ENCODE measurements around the gene NR6A1.

The NR6A1 gene

DNA sequence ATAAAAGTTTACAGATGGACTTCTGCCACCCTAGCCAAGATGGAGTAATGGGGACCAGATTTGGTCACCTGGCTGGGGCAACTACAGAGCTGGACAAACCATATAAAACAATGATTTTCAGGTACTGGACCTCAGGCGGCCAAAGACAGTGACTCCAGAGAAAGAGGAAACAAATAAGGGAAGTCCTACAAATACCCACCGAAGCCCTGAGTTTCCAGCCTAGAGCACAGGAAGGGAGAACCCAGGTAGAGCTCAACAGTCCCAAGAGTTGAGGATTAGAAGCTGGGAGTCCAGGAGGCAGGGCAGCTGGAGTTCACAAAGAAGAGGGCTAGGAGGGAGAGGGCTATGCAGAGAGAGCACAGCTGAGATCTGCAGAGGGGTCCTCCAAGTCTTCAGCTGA lies 157.3 kb downstream of the NR6A1 start:
- no peak for DNase-seq (ENCODE audit: low read depth)

DNA sequence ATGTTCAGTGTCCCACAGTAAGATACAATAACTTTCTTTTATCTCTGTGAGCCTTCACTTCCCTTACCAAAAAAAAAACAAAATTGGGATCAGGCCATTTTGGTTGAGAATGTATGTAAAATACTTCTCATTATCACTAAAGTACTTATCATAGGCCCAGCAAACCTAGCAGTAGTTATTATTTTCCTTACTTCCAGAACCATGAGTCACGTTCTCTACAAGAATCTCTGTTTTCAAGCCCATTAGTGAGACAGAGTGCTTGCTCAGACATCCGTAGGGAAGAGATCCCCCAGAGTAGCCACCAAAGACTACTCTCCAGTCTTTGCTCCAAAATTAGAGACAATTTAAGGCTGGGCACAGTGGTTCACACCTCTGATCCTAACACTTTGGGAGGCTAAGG lies 160.0 kb downstream of the NR6A1 start:
- no peak for DNase-seq (ENCODE audit: low read depth)

DNA sequence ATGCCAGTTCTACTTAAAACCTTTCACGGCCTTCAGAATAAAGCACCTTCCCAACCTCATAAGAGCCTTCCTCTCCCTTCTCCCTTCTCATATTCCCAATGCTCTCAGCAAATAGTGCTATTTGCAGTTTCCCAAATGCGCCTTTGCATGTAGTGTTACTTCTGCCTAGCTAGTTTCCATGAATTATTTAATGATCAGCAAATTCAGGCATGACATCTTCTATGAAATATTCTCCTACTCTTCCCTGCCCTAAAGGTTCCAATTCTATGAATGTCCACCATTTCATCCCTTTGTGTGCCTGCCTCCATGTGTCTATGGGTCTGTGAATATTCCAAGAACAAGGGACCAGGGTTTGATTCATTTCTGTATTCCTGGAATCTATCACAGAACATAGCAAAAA lies 165.1 kb downstream of the NR6A1 start:
- DNase-seq (ENCODE audit: low read depth): no peak

DNA sequence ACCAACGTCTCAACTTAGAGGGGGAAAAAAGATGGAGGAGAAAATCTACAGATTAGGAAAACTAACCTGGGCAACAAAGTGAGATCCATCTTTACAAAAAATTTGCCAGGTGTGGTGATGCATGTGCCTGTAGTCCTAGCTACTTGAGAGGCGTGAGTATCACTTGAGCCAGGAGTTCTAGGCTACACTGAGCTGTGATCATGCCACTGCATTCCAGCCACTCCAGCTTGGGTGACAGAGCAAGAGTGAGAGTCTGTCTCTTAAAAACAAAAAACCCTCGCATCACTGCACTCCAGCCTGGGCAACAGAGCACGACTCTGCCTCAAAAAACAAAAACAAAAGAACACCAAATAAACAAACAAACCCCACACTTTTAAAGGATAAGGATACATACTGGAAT lies 165.9 kb downstream of the NR6A1 start:
- DNase-seq (ENCODE audit: low read depth): no peak

DNA sequence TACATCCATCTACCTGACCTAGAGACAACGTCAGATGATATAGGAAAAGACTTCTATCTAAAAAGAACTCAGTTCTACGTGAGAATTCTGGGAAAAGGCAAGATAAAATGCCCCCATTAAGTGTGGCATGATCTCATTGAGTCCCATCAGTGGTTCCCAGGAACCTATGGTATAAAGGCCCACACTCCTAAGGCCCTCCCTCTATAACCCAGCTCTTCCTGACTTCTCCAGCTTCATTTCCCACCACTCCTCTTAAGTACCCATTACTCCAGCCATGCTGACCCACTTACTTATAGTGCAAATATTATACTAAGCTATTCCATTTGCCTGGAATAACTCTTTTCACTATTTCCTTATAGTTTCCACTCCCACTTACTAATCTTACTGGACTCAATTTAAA lies 168.5 kb downstream of the NR6A1 start:
- DNase-seq (ENCODE audit: low read depth): no peak

DNA sequence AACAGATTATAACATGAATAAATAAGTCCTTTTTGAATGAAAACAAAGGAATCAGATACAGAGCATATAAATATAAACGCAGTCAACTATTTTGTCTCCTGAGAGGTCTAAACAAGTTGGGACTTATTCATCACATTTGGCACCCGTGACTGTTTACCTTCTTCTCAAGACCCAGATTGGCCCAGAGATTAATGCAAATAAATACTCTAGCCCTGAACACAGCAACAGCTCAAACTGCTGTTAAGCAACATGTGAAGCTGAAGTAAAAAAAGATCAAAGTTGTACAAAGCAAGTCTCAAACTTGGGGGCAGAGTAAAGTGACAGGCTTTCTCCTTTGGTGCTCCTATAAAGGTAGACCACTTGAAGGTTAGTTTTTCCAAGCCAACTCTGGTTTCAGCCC lies 168.9 kb downstream of the NR6A1 start:
- DNase-seq (ENCODE audit: low read depth): no peak

DNA sequence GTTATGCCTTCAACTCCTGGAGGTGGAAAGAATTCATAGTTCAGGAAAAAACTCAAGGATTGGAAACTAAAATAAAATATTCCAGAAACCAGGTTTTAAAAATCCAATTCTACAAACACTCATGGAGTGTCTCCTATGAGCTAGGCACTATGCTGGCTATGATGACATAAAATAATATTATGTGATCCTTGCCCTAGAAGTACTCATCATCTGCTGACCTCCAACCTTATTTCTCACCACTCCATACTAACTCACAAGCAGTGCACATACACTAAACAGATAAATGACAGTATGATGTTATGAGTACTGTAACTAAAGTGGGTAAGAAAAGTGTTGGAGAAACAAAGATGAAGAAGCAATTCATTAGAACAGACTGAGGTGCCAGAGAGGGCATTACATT lies 170.7 kb downstream of the NR6A1 start:
- DNase-seq (ENCODE audit: low read depth): no peak

DNA sequence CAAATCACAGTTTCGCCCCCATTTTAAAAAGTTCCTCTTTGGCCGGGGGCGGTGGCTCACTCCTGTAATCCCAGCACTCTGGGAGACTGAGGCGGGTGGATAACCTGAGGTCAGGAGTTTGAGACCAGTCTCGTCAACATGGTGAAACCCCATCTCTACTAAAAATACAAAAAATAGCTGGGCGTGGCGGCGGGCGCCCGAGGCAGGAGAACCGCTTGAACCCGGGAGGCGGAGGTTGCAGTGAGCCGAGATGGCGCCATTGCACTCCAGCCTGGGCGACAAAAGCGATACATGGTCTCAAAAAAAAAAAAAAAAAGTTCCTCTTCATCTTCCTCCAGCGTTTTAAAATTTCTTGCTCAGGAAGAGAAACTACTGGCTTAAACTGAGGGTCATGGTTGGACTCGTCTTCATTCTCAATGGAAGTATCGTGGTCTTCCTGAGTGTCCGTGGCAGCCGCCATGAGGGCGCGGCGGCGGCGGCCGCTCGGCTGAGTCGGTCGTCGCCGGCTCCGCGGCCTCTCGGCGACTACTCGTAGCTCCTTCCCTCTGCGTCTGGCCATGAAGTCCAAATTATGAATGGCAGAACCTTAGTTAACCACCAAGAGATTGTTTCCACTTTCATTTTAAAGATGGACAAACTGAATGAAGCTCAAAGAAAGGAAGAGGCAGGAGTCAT lies 171.9 kb downstream of the NR6A1 start:
- no peak for DNase-seq (ENCODE audit: low read depth)

DNA sequence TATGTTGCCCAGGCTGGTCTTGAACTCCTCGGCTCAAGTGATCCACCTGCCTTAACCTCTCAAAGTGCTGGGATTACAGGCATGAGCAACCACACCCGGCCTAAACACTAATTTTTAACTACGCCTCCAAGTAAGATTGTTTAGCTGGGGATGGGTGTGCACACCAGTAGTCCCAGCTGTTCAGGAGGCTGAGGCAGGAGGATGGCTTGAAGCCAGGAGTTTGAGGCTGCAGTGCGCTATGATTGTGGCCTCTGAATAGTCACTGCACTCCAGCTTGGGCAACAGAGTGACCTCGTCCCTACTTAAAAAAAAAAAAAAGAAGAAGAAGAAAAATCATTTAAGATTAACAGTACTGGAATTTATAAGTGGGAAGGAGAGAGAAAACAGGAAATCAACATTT lies 173.1 kb downstream of the NR6A1 start:
- no peak for DNase-seq (ENCODE audit: low read depth)

DNA sequence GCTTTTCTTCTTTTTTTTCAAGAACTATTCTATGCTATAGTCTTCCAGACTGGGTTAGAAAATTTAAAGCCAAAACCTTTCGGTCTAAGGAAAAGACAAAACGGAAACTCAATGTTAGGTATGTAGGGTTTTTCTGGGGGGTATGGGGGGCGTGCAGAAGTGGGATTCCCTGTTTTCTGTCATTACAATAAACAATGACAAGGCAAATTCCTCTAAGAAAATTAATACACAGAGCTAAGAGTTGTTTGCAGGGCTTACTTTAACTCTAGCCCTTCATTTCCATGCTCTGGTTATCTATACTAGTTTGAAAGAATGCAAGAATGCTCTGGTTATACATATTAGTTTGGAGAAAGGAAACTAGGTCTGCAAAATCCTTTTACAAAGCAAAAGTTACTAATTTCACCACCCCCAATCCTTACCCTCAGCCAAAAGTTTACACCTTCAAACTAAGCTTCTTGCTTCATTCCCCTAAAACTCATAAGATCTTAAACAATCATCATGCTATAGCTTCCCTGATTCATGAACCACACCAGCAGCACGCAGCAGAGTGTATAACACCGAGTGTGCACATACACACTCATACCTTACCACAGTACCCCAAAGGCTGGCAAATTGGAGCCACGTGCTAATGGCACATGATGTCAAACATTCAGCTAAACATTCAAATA lies 174.8 kb downstream of the NR6A1 start:
- DNase-seq (ENCODE audit: low read depth): no peak

DNA sequence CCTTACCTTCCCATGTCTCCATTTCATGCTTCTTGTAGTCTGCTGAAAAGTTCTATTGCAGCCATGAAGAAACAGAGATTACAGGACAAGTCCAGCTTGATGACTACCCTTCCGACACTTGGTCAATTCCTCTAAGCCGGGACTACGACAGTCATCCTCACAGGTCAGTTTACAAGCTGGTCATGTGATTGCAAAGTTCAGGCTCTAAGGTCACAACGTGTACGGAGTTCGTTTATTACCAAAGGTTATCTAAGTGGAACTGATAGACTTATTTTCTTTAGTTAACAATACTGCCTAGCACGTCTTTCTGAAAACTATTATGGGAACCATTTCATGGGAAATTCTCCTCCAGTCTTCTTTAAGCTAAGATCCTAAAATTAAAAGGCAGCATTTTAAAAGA lies 175.4 kb downstream of the NR6A1 start:
- DNase-seq (ENCODE audit: low read depth): no peak

DNA sequence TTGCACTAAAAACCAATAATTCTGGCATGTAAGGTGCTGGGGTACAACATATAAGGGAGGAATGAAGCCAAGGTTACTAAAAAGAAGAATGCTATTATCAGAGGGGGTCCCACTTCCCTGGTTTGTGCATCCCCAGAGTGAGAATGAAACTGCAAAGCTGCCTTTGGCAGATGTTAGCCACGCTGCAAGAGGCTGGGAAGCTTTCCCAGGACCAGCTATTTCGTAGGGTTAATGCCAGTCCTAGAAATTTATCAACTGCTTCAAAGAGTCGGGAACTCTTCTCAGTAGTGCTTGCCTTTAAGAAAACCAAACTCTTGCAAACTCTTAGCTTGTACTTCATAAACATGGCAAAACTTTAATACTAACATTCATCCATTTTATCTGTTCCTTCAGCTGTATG lies 176.4 kb downstream of the NR6A1 start:
- no peak for DNase-seq (ENCODE audit: low read depth)

DNA sequence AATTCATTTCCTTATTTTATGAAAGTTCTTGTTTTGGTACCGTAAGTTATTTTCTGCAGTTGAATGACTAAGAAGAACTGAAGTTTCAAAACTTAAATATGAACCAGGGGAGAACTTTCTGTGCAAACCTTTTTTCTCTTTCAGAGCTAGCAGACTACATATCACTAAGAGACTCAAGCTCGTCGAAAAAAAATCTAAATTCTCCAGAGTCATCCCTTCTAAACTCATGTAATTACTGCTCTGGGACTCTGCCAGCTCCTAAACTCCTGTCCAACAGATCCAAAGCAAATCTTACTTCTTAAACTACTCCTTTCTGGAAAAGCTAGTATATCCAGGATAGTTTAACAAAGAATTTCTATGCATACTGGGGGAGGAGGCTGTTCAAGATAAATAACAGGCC lies 176.9 kb downstream of the NR6A1 start:
- DNase-seq (ENCODE audit: low read depth): no peak

DNA sequence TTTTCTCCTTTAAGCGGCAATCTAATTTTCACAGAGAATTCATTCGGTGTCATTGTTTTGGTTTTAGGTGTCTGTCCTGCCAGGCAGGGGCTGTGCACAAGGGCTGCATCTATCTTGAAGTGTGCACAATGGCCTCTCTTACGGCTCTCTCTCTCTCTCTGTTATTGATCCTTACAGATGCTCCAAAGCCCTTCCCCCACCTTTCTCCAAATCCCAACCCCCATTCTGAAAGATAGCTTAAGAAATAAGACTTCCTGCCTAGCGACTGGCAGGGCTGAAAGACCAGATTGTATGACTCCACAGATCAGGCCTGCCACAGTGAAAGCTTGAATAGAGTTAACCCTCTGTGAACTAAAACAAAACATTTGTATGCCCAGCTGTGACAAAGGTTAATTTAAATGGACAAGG lies 177.5 kb downstream of the NR6A1 start:
- no peak for DNase-seq (ENCODE audit: low read depth)

DNA sequence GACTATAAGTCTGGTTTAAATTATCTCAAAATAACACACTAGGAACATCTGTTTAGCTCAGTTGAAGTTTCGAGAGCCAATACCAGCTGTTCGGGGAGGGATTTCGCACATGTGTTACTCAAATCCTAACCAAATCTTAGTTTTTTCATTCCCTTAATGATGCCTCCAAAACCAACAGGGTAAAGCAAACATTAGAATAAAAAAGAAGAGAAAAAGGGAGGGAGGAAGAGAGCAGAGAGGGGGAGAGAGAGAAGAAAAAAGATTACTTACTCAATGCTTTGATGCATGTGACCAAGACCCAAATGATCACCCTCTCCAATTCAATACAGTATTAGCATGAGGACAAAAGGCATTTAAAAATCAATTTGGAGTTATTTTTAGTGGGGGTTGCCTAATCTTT lies 177.9 kb downstream of the NR6A1 start:
- no peak for DNase-seq (ENCODE audit: low read depth)

DNA sequence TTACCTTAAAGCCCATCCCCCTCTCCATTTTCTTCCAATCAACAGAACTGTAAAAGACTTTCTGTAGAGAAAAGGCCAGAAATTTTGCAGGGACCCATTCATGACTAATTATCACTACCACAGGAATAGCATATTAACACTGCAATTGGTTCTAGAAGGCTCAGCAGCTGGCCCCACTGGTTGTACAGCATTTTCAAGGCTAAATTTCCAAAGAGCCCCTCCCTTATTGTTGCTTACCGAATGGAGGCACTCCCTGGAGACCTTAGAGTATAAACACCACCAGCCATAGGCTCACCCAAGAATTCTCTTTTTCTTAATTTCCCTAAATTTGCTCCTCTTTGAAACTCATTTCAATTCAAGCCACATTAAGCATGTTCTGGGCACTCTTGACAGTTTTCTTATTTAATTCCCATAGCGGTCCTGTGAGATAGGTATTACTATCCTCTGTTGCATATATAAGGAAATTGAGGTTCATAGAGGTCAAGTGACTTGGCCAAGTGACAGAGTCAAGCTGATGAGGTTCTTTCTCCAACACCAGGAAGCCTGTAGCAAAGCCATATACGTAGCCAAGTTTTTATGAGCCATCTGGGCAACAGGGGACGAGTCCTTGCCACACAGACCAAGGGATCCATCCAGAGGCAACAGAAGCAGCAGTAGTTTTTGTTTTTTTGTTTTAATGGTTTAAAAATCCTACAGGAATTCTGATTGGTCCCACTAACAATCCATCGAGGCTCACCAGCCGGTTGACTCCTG lies 180.0 kb downstream of the NR6A1 start:
- DNase-seq (ENCODE audit: low read depth): no peak

DNA sequence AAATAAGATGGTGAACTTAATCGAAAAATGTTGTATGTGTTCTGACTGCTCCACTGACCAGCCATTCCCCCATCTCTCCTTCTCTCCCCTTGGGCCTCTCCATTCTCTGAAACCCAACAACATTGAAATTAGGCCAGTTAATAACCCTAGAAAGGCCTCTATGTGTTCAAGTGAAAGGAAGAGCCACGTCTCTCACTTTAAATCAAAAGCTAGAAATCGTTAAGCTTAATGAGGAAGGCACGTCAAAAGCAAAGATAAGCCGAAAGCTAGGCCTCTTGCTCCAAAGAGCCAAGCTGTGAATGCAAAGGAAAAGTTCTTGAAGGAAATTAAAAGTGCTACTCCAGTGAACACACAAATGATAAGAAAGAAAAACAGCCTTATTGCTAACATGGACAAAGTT lies 186.5 kb downstream of the NR6A1 start:
- no peak for DNase-seq (ENCODE audit: low read depth)

DNA sequence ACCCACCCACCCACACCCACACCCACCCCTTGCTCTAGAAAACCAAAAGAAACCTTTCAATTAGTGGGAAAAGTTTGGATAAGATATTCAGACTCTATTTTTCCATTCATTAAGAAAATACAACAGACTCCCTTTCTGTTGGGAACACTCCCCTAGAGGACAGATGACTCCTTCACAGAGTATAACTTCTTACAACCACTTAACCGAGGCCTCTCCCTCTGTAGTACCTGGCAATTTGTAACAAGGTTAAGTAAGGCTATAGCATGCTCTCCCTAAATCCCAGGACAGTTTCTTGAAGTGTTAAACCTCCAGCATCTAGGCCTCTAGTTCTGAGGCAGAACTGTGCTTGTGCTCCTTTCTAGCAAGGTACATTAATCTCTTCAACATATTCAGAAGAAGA lies 188.0 kb downstream of the NR6A1 start:
- DNase-seq (ENCODE audit: low read depth): no peak

DNA sequence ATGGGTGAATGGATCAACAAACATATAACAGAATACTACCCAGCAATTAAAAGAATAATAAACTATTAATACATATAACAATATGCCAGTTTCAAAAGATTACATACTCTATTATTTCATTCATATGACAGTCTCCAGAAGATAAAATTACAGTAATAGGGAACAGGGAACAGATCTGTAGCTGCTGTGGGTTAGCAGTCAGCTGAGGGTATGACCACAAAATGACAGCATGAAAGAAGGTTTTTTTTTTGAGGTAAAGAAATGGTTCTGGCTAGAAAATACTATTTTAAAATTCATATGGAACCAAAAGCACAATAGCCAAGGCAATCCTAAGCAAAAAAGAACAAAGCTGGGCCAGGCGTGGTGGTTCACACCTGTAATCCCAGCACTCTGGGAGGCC lies 190.9 kb downstream of the NR6A1 start:
- no peak for DNase-seq (ENCODE audit: low read depth)

DNA sequence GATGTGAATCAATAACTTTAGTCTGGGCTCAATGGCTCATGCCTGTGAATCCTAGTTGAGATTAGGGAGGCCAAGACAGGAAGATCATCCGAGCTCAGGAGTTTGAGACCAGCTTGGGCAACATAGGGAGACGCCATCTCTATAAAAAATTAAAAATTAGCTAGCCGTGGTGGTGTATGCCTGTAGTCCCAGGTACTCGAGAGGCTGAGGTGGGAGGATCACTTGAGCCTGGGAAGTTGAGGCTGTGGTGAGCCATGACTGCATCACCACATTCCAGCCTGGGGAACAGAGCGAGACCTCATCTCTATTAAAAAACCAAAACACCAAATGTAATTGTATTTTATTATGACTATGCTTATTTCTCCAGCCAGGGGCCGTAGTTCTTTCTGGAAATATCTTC lies 194.4 kb downstream of the NR6A1 start:
- no peak for DNase-seq (ENCODE audit: low read depth)

DNA sequence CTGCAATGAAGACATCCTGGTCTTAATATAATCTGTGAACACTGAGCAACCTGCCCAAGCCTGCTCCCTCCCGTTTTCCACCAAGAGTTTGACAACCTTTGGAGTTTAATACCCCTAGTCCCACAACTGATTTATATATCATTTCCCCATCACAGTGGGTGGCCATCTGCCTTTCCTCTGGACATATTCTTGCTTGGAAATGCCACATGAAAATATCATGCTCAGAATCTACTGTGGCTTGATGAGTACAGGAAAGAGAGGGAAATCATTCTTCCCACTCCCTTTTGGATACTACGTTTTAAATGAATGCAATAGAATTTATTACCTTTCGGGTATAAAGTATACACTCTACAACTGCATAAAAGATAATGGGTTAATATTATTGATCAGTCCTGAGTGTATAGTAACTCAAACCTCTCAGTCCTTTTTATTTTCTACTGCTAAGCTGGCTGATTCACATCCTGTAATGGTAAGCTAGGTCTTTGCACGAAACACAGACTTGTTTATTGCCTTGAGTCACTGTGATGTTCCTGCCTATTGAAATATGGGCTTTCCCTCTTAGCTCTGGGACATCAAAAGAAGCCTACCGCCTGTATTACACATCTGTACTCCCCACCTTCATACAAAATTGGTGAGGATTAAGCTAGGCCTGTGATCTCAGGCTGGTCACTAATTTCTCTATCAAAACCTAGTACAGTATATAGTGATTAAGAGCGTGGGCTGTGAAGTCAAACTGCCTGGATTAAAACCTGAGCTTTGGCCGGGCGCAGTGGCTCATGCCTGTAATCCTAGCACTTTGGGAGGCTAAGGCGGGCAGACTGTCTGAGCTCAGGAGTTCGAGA lies 196.4 kb downstream of the NR6A1 start:
- no peak for DNase-seq (ENCODE audit: low read depth)

DNA sequence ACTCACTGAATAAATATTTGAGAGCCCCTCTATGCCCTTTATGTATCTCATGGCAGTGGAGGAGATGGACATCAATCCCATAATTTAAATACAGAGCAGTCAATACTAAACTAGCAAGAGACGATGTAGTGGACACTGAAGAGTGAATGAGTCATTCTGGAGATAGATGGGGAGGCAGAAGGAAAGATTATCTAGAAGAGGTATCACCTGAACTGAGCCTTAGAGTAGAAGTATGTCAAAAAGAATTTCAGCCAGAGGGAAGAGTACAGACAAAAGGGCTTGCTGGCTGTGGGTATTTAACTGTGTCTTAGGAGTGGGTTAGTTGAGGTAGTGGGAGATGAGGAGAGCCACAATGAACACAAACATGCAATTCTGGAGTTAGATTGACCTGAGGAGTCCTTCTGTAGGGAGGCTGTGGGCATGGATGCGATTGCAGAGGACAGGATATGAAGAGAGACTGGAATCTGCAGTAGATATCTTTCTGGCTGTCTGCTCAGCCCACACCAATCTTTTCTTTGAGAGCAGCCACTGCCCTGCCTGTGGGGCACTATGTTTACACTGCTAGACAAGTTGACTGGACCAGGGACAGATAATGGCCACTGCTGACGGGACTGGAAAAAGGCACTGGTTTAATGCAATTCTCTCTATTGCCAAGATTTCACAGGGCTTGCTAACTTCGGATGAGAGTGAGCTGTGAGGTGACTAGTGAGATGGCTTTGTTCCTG lies 200.0 kb downstream of the NR6A1 start:
- DNase-seq (ENCODE audit: low read depth): no peak

Measured in activated T-helper 9 cell treated with anti-CD3 and anti-CD28 coated beads, Interleukin-2, amount 50 U/mL, for 16 hours (primary cell).